HPDE6-E6E7 (cell line): ENCODE measurements around the gene NKD1.
A peak's percentile ranks its signal among the peaks of the same experiment; 100 is the strongest.

Experiments used
- DNase-seq: peaks from one replicate; pipeline ENCODE4 v3.0.0; 2011; ENCODE audit warnings: missing footprints; ENCODE audit errors: extremely low spot score

NKD1 gene

DNA sequence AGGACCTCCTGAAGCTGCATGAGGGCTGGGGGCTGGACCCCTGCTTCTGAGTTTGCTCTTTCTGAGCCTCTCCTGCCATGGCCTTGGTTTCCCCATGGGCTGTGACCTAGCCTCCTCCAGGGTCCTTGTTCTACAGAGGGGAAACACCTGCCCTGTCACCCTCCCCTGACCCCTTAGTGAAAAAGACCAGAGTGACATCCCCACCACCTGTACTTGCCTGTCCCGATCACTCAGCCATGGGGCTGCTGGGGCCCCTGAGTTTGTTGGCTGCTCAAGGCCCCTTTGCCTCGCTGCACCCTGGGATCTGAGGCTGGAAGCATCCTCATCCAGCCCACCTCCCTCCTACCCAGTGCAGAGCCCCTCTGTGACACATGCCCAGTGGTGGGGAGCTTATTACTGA is 146.0 kb downstream of the NKD1 start:
- no peak for DNase-seq

GRCh38 chr16:50695017-50696000 is 147.1 kb downstream of the NKD1 start:
- DNase-seq = no peak

DNA sequence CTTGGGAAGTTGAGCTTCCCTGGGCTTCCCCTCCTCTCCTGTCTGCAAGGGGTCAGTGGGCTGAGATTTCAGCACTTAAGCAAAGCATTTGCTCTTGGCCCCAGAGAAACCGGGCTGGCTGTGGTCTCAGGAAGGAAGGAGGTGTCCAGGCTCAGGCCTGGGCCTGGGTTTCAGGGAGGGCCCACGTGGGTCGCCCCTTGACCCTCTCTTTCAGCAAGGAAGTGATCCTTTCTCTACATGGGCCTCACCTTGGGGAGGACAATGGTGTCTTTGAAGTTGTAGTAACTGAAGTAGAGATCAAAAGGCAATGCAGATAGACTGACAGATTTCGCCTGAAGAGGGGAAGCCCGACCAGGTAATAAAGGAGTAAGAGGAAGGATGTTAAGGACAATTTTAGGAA is 147.9 kb downstream of the NKD1 start:
- DNase-seq = no peak

DNA sequence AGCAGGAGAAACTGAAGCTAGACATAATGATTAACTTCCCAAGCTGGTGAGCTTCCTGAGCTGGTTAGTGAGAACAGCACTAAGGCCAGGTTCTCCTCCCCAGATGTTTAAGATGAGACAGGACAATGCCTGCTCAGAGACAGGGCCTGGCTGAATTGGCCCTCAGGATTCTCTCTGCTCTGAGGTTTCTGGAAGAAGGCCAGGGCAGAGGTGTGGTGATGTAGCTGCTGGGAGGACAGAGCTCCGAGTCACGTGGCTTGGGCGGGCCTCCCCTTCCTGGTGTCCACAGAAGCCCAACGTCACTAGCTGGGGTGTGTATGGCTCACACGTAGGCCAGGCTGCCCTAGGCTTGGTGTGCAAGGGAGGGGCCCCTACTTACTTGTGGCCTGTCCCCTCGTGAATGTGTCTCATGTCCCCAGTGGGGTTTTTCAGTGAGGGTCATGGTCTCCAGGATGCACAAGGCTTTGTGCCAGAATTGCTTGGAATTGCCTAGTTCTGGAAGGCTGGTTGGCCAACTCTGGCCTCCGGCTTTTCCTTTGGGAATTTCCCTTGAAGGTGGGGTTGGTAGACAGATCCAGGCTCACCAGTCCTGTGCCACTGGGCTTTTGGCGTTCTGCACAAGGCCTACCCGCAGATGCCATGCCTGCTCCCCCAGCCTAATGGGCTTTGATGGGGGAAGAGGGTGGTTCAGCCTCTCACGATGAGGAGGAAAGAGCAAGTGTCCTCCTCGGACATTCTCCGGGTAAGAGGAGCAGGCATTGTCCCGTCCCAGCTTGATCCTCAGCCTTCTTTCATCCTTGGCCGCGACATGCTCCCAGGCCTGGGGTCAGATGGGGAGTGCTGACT is 148.6 kb downstream of the NKD1 start:
- DNase-seq = peak; percentile 96

DNA sequence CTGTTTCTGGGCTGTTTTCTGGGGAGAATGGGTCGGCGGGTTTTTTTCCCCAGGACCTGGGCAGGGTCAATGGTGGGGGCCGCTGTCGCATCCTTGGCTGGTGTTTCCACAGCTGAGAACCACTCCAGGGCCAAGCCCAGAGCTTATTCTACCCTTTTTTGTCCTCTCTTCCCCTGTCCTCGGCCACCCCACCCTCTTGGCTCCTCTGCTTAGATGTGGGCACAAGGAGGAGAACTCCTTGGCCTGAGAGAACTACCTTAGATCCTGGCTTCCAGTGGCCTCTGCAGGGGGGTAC is 149.2 kb downstream of the NKD1 start:
- DNase-seq = no peak

DNA sequence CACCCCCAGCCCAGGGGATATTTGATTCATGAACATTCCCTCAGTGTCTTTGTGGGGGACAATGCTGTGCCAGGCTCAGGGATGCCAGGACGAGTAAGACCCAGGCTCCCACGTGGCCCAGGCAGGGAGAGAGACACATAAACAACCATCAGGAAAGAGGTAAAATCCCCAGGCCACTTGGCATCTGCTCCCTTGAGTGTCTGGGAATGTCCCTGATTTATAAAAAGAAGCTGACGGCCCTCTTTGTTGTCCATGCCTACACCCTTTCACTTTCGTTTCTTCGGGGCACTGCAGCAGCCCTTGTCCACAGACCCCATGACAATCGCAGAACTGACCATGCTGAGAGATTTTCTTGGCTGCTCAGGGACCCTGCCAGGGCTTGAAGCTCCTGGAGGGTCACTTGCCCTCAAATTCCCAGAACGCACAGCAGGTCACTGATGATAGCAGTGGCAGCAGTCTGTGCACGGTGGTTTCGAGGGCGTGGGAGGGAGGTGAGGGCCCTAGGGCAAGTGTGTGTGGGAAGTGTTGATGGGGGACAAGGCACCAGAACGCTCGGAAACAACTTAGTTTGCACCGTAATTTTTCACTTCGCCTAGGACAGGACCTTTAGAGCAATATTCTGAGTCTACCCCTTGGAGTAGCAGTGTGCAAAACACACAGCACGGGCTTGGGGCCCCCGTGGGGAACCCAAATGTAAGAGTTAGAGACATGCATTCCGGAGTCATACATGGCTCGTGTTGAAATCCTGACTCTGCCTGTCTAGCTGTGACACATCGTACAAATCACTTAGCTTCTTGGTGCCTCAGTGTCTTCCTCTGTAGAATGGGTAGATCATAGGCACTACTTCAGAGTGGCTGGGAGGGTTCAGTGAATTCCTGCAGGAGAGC is 149.9 kb downstream of the NKD1 start:
- no peak for DNase-seq
